Stomach (tissue), 4 donors: ENCODE data around the gene NR5A1.

Experiments used
- EP300 ChIP-seq: sonication (generic); formaldehyde crosslinking; IDR thresholded peaks from one replicate; pipeline ENCODE4 v1.6.1; 2017; ENCODE audit warnings: antibody characterized with exemption
- POLR2A ChIP-seq, 4 donors: fragments of 450-650 bp; IDR thresholded peaks; one replicate each; pipeline ENCODE4 v1.6.1; 2016; ENCODE audit warnings: antibody characterized with exemption in 4 of 4, control low read depth in 2 of 4, mild to moderate bottlenecking in 1 of 4, moderate library complexity in 1 of 4
- TF ChIP-seq, protein P1 (sequence below), 7 experiments: fragments of 450-650 bp in 4 of 7; fragments of 200-600 bp in 3 of 7; sonication (generic) in 3 of 7; IDR thresholded peaks; one replicate each; pipeline ENCODE4 v1.5.1; 2016 to 2019; ENCODE audit warnings: antibody characterized with exemption in 7 of 7, control low read depth in 2 of 7, mild to moderate bottlenecking in 1 of 7

DNA sequence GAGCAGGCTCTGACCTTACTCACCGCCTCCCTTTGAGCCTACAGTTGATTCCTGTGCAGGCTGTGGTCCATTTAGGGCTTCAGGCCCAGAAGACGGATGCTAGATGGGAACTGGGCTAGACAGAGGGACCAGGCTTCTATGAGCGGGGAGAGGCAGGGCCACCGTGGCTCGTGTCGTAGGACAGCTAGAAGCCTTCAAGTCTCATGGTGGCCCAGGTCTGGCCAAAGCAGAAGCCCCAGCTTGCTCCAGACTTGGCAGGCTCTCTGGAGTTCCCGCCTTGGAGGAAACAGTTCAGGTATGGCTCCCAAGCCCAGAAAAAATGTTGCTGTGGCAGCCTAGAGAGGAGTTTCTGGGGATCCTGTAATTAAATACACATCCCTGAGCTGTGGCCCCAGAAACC is 10.9 kb upstream of the NR5A1 start:
- TF ChIP-seq POLR2A (IDR thresholded peaks at IDR 0.05) (no peak), EP300 (no peak)
- TF ChIP-seq, protein P1, sequence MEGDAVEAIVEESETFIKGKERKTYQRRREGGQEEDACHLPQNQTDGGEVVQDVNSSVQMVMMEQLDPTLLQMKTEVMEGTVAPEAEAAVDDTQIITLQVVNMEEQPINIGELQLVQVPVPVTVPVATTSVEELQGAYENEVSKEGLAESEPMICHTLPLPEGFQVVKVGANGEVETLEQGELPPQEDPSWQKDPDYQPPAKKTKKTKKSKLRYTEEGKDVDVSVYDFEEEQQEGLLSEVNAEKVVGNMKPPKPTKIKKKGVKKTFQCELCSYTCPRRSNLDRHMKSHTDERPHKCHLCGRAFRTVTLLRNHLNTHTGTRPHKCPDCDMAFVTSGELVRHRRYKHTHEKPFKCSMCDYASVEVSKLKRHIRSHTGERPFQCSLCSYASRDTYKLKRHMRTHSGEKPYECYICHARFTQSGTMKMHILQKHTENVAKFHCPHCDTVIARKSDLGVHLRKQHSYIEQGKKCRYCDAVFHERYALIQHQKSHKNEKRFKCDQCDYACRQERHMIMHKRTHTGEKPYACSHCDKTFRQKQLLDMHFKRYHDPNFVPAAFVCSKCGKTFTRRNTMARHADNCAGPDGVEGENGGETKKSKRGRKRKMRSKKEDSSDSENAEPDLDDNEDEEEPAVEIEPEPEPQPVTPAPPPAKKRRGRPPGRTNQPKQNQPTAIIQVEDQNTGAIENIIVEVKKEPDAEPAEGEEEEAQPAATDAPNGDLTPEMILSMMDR (IDR thresholded peaks at IDR 0.05): no peak
